Measurements from ENCODE around the gene CANT1. TPM values are rescaled to one million over a fixed set of nuclear protein-coding genes. Genes with fewer than 3 reads are reported as not detected.
A peak's percentile ranks its signal among the peaks of the same experiment; 100 is the strongest.

CANT1 gene
- total and polyA plus RNA-seq, 3 donors from 2014 or later, result 60.6 to 80.5 (median 64.1) TPM

DNA sequence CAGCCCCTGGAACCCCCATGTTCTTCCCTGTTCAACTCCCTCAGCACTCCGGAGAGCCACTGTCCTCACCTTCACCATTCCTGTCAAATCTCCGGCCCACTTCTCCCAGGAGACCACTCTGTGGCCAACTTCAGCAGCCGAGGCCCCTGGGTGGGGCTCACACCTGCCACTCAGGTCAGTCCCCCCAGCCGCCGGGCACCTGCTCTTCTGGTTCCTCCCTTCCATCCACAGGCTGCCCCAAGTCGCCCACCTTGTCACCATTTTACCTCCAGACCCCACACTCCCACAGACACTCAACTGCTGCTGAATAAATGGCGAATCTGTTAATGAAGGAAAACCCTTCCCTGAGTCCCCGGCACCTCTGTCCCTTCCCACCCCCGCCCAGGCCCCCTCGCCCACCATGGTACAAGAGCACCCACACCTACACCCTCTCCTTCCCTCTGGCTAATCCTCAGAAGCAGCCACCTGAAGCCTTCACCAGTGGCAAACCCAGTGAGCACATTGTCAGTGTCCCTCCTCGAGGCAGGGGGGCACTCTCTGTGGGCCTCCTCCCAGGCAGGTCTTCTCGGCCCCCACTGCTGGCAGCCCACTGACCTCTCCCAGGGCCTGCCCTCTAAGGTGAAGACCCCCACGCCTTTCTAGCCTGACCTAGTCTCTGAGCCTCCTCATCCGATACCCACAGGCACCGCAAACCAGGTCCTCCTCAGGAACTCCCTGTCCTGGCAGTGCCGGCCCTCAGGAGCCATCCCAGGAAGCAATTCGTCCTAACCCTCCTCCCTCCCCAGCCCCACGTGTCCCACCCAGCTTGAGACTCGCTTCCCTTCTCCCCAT lies 8.2 kb downstream of the CANT1 start:
- no peaks in the 10 kb centered on the region for H3K36me3 ChIP-seq (ENCODE audit: low read depth, missing control alignments)
- intact Hi-C loops (cut with DNase I; ENCODE audit: low total_unique reads), result no loop called here
- H3K4me3 ChIP-seq, result no peak overlapping the region
- H3K27me3 ChIP-seq, result no peaks in the 10 kb centered on the region
- no peaks in the 10 kb centered on the region for H3K9me3 ChIP-seq
- peaks cover 34% of the 10 kb centered on the region for H3K4me1 ChIP-seq
- peak; percentile 11 for DNase-seq
- WGBS, 2 donors, result 88 to 93% methylated on average over 19 of the region's 19 CpGs
- TF ChIP-seq, protein P1, sequence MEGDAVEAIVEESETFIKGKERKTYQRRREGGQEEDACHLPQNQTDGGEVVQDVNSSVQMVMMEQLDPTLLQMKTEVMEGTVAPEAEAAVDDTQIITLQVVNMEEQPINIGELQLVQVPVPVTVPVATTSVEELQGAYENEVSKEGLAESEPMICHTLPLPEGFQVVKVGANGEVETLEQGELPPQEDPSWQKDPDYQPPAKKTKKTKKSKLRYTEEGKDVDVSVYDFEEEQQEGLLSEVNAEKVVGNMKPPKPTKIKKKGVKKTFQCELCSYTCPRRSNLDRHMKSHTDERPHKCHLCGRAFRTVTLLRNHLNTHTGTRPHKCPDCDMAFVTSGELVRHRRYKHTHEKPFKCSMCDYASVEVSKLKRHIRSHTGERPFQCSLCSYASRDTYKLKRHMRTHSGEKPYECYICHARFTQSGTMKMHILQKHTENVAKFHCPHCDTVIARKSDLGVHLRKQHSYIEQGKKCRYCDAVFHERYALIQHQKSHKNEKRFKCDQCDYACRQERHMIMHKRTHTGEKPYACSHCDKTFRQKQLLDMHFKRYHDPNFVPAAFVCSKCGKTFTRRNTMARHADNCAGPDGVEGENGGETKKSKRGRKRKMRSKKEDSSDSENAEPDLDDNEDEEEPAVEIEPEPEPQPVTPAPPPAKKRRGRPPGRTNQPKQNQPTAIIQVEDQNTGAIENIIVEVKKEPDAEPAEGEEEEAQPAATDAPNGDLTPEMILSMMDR (IDR thresholded peaks at IDR 0.05), result no peak
- no peak for TF ChIP-seq POLR2A (IDR thresholded peaks at IDR 0.05)
- H3K27ac ChIP-seq, result no peak overlapping the region

DNA sequence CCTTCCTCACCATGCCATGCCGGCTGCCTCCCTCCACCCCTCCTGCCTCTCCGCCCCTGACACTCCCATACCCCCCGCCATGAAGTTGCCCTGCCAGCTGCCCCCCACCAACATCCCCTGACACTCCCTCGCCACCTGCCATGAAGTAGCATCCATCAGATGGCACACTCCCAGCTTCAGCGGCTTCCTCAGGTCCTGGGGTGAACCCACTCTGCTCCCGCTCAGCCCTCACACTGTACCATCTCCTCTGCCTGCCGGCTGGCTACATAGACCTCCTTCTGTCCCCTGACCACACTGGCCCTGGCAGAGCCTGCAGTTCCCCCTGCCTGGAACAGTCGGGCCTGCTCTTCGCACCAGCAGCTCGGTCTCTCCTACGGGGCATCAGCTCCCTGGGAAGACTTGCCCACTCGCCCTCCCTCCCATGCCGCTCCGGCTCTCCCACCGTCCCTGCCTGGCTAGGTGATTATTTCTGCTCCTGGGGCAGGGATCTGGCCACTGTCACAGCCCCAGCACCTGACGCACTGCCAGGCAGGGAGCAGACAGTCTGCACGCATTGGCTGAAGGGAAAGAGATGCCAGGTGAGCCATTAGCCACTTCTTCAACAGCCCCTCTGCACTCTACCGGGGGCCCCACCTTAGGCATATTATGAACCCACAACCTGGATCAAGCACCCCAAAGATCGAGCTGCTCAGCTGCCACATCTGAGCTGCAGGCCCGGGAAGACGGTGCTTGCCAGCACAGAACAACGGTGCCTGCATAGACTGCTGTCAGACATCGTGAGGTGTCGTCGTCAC lies 9.0 kb downstream of the CANT1 start:
- WGBS, 2 donors, result 93 to 94% methylated on average over 16 to 25 of the region's 25 CpGs
- TF ChIP-seq POLR2A (IDR thresholded peaks at IDR 0.05), result no peak
- TF ChIP-seq, protein P1 (IDR thresholded peaks at IDR 0.05), result no peak
- Histone ChIP-seq H3K27me3 (no peaks in the 10 kb centered on the region), H3K9me3 (no peaks in the 10 kb centered on the region), H3K4me1 (peaks cover 35% of the 10 kb centered on the region), H3K4me3 (no peak overlapping the region), H3K27ac (no peak overlapping the region), H3K36me3 (ENCODE audit: low read depth, missing control alignments) (no peaks in the 10 kb centered on the region)
- peak; percentile 12 for DNase-seq
- intact Hi-C loops (cut with DNase I; ENCODE audit: low total_unique reads), result no loop called here

DNA sequence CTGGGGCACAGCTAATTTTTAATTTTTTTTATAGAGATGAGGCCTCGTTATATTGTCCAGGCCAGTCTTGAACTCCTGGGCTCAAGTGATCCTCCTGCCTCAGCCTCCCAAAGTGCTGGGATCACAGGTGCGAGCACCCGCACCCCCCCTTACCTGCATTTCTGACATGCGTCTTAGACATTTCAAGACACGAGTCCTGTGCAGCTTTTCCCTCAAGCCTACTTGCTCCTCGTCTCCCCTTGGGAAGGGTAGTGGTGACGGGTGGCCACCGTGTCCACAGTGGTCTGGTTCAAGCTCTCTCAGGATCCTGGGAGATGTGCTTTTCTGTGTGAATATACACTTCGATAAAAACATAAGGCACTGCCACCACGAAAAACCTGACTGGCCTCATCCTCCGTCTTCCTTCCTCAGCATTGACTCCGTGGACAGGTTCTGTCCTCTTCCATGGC lies 9.6 kb downstream of the CANT1 start:
- WGBS, 2 donors, result 93 to 94% methylated on average over 12 of the region's 12 CpGs
- no peaks in the 10 kb centered on the region for H3K9me3 ChIP-seq
- H3K36me3 ChIP-seq (ENCODE audit: low read depth, missing control alignments), result no peaks in the 10 kb centered on the region
- H3K27ac ChIP-seq, result no peak overlapping the region
- intact Hi-C loops (cut with DNase I; ENCODE audit: low total_unique reads), result no loop called here
- TF ChIP-seq, protein P1 (IDR thresholded peaks at IDR 0.05), result no peak
- no peak for TF ChIP-seq POLR2A (IDR thresholded peaks at IDR 0.05)
- peaks cover 36% of the 10 kb centered on the region for H3K4me1 ChIP-seq
- DNase-seq, result no peak
- no peaks in the 10 kb centered on the region for H3K27me3 ChIP-seq
- H3K4me3 ChIP-seq, result no peak overlapping the region

DNA sequence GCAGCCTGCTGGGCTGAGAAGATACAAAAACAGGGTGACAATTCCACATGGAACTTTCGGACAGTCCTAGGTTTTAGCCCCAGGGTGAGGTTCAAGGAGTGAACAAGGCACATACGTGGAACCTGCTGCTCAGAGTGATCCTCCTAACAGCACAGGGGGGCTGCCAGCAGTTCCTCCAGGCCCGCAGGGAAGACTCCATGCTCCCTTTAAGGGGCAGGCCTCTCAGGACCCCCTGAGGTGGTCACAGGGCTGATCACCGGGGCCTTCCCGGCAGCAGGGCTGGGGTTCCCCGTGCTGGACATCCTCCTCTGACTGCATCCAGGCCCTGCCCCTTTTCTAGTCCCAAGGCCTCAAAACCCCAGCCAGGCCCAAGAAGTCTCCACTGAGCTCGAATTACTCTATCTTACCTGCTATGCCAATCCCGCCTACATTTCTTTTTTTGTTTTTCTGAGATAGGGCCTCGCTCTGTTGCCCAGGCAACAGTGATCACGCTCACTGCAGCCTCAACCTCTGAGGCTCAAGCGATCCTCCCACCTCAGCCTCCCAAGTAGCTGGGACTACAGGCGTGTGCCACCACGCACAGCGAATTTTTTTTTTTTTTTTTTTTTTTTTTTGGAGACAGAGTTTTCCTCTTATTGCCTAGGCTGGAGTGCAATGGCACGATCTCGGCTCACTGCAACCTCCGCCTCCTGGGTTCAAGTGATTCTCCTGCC lies 10.4 kb downstream of the CANT1 start:
- no peaks in the 10 kb centered on the region for H3K36me3 ChIP-seq (ENCODE audit: low read depth, missing control alignments)
- H3K27ac ChIP-seq, result peak overlapping the region; percentile 56 to 63

More for the DNA sequence above, 10.4 kb downstream of the CANT1 start:
- no peaks in the 10 kb centered on the region for H3K27me3 ChIP-seq
- TF ChIP-seq, protein P1 (IDR thresholded peaks at IDR 0.05), result no peak
- TF ChIP-seq POLR2A (IDR thresholded peaks at IDR 0.05), result no peak
- no peaks in the 10 kb centered on the region for H3K9me3 ChIP-seq
- WGBS, 2 donors, result 79 to 87% methylated on average over 17 of the region's 17 CpGs
- no peak overlapping the region for H3K4me3 ChIP-seq
- peak; percentile 16 for DNase-seq
- intact Hi-C loops (cut with DNase I; ENCODE audit: low total_unique reads), result no loop called here
- H3K4me1 ChIP-seq, result peaks cover 37% of the 10 kb centered on the region
